Dermis microvascular lymphatic vessel endothelial cell (primary cell): ENCODE data around the gene SMIM35. TPM values are rescaled to one million over a fixed set of nuclear protein-coding genes. Genes with fewer than 3 reads are reported as not detected.

Experiments used
- DNase-seq, 2 donors: peaks; one replicate each; pipeline versions ENCODE4 v3.0.0 to v3.0.0-alpha.2; 2010; ENCODE audit warnings: low read depth in 2 of 2
- total RNA-seq: library from RNA; depleted of rRNA; stranded (reverse); fragments of >200 nt; gene quantifications from 2 replicates; pipeline ENCODE4 v1.2.1, GENCODE V29; 2014

The SMIM35 gene
- total RNA-seq, 1 donor from 2014 or later = not detected

DNA sequence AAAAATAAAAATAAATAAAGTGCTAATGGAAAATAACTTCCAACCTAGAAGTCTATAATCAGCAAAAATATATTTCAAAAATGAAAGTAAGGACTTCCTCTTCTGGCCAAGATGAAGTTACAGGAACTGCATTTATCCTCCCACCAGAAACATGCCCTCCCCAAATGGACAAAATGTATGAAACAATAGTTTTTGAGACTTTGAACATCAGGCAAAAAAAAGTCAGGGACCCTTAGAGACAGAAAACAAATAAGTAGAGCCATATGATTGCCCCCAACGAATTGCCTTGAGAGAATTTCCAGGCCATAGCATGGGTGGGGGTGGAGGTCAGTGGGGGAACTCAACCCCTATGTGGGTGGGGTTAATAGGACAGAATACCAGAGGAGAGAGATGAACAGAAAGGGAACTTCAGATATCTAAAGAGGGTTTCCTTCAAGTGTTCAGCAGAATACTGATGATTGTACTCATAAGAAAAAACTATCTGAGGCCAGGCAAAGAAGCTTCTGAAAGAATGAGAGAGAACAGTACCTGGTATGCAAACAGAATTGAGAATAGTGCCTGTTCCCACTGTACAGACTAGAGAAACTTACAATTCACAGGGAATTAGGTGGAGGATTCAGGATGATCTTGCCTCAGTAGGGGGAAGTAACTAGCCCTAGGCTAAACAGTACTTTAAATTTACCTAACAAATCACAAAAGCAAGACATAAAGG is 127.2 kb downstream of the SMIM35 start:
- no peak for DNase-seq

DNA sequence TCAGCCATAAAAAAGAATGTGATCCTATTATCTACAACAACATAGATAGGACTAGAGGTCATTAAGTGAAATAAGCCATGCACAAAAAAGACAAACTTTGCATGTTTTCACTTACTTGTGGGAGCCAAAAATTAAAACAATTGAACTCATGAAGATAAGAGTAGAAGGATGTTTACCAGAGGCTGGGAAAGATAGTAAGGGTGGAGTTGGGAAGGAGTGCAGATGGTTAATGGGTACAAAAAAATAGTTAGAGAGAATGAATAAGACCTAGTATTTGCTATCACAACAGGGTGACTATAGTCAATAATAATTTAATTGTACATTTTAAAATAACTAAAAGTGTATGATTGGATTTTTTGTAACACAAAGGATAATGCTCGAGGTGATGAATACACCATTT is 127.8 kb downstream of the SMIM35 start:
- DNase-seq = no peak

Other genes with a start within 250 kb of the SMIM35 start
- 0.51 and 7.3 TPM in 2 replicates for gene FXYD6, start 210.3 kb downstream of the SMIM35 start, total RNA-seq
- gene TMPRSS13, start 157.6 kb downstream of the SMIM35 start, total RNA-seq = not detected in 2 replicates
- gene IL10RA, start 100.6 kb downstream of the SMIM35 start, total RNA-seq = 0.25 TPM in 1 of 2 replicates, not detected in the other
- not detected in 2 replicates for gene TMPRSS4, start 9.9 kb downstream of the SMIM35 start, total RNA-seq
- under 0.01 TPM in 2 replicates for gene SCN4B, start 65.9 kb upstream of the SMIM35 start, total RNA-seq
- not detected in 2 replicates for gene SCN2B, start 89.7 kb upstream of the SMIM35 start, total RNA-seq
- under 0.01 and 0.13 TPM in 2 replicates for gene JAML, start 138.0 kb upstream of the SMIM35 start, total RNA-seq
- 3.2 and 3.7 TPM in 2 replicates for gene MPZL3, start 165.4 kb upstream of the SMIM35 start, total RNA-seq
- 4.9 and 5.6 TPM in 2 replicates for gene MPZL2, start 177.3 kb upstream of the SMIM35 start, total RNA-seq
- gene CD3E, start 217.8 kb upstream of the SMIM35 start, total RNA-seq = not detected in 2 replicates